H1 (cell line): ENCODE results near the gene ENPP1. TPM values are rescaled to one million over a fixed set of nuclear protein-coding genes. Genes with fewer than 3 reads are reported as not detected.

Source experiments
- CHD2 ChIP-seq: IDR thresholded peaks from 2 replicates; pipeline ENCODE4 v1.6.1; 2012; ENCODE audit warnings: low read length, improper control_type of control experiment
- FOSL1 ChIP-seq: IDR thresholded peaks from 2 replicates; pipeline ENCODE4 v1.6.1; 2011; ENCODE audit warnings: mild to moderate bottlenecking, low read depth, low read length, moderate library complexity; ENCODE audit not compliant: insufficient read depth
- PHF8 ChIP-seq: fragments of 200-600 bp; sonication (generic); conservative IDR thresholded peaks from 2 replicates; pipeline ENCODE4 v1.7.1; 2012; ENCODE audit warnings: low read depth, mild to moderate bottlenecking, inconsistent platforms, low read length, moderate library complexity
- SP4 ChIP-seq: IDR thresholded peaks from 2 replicates; pipeline ENCODE4 v1.6.1; 2012; ENCODE audit warnings: low read length, inconsistent platforms
- TAF7 ChIP-seq: optimal IDR thresholded peaks from 2 replicates; pipeline ENCODE3; 2011; ENCODE audit warnings: low read depth, mild to moderate bottlenecking, inconsistent platforms, low read length, moderate library complexity, borderline replicate concordance
- polyA plus RNA-seq, 7 experiments: library from polyadenylated mRNA; depleted of rRNA in 3 of 7; stranded (reverse) in 5 of 7; unstranded in 2 of 7; fragments of >200 nt in 5 of 7; fragments of 200-250 nt in 2 of 7; gene quantifications; 1 replicate in 5 of 7; 2 replicates in 1 of 7; 4 replicates in 1 of 7; pipeline versions ENCODE4 v1.2.1 to v1.2.3, GENCODE V29; 2011 to 2013; ENCODE audit warnings: missing spikeins in 2 of 7, mixed read lengths in 2 of 7
- total RNA-seq: library from RNA; stranded (reverse); fragmentation: NEBNext Ultra II Directional; extraction: Animal tissue kit (Norgen Biotek cat#: 25700); gene quantifications from 2 replicates; pipeline ENCODE4 v1.2.1, GENCODE V29; 2021
- TF ChIP-seq, protein P1 (sequence below): fragments of 300-600 bp; sonication (generic); IDR thresholded peaks from 2 replicates; pipeline ENCODE4 v1.7.1; 2012; ENCODE audit warnings: low read length, moderate library complexity, mild to moderate bottlenecking, inconsistent platforms; ENCODE audit not compliant: insufficient replicate concordance

ENPP1 gene
- total and polyA plus RNA-seq, 2 of the 8 experiments (the other 6 are each of a cell fraction or from before 2014, with no cell fraction given): 10.1 to 39.1 TPM

DNA sequence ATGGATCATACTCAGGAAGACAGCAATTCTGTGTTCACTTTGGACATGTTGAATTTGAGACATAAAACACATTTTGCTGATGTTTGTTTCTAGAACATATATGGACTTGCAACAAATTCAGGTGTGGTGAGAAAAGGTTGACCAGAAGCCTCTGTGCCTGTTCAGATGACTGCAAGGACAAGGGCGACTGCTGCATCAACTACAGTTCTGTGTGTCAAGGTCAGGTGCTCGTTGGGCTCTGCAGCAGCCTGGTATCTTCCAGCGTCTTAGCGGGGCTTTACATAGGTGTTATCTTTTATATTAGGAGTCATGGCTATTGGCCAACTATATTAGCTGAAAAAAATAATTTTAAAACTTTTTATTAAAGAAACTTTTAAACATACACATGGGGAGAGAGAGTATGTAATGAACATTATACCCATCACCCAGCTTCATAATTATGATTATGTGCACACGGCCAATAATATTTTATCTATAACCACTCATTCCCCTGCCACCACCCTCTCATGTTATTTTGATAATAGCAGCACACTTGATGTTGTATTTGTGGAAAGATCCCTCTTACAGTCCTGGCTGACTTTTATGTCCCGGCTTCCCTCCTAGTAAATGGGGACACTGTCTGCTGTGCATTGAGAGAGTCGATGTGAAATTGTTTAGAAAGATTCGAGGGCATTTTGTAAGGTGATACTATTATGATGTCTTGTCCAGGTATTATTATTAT is 43.4 kb downstream of the ENPP1 start (continued):
- TF ChIP-seq, protein P1, sequence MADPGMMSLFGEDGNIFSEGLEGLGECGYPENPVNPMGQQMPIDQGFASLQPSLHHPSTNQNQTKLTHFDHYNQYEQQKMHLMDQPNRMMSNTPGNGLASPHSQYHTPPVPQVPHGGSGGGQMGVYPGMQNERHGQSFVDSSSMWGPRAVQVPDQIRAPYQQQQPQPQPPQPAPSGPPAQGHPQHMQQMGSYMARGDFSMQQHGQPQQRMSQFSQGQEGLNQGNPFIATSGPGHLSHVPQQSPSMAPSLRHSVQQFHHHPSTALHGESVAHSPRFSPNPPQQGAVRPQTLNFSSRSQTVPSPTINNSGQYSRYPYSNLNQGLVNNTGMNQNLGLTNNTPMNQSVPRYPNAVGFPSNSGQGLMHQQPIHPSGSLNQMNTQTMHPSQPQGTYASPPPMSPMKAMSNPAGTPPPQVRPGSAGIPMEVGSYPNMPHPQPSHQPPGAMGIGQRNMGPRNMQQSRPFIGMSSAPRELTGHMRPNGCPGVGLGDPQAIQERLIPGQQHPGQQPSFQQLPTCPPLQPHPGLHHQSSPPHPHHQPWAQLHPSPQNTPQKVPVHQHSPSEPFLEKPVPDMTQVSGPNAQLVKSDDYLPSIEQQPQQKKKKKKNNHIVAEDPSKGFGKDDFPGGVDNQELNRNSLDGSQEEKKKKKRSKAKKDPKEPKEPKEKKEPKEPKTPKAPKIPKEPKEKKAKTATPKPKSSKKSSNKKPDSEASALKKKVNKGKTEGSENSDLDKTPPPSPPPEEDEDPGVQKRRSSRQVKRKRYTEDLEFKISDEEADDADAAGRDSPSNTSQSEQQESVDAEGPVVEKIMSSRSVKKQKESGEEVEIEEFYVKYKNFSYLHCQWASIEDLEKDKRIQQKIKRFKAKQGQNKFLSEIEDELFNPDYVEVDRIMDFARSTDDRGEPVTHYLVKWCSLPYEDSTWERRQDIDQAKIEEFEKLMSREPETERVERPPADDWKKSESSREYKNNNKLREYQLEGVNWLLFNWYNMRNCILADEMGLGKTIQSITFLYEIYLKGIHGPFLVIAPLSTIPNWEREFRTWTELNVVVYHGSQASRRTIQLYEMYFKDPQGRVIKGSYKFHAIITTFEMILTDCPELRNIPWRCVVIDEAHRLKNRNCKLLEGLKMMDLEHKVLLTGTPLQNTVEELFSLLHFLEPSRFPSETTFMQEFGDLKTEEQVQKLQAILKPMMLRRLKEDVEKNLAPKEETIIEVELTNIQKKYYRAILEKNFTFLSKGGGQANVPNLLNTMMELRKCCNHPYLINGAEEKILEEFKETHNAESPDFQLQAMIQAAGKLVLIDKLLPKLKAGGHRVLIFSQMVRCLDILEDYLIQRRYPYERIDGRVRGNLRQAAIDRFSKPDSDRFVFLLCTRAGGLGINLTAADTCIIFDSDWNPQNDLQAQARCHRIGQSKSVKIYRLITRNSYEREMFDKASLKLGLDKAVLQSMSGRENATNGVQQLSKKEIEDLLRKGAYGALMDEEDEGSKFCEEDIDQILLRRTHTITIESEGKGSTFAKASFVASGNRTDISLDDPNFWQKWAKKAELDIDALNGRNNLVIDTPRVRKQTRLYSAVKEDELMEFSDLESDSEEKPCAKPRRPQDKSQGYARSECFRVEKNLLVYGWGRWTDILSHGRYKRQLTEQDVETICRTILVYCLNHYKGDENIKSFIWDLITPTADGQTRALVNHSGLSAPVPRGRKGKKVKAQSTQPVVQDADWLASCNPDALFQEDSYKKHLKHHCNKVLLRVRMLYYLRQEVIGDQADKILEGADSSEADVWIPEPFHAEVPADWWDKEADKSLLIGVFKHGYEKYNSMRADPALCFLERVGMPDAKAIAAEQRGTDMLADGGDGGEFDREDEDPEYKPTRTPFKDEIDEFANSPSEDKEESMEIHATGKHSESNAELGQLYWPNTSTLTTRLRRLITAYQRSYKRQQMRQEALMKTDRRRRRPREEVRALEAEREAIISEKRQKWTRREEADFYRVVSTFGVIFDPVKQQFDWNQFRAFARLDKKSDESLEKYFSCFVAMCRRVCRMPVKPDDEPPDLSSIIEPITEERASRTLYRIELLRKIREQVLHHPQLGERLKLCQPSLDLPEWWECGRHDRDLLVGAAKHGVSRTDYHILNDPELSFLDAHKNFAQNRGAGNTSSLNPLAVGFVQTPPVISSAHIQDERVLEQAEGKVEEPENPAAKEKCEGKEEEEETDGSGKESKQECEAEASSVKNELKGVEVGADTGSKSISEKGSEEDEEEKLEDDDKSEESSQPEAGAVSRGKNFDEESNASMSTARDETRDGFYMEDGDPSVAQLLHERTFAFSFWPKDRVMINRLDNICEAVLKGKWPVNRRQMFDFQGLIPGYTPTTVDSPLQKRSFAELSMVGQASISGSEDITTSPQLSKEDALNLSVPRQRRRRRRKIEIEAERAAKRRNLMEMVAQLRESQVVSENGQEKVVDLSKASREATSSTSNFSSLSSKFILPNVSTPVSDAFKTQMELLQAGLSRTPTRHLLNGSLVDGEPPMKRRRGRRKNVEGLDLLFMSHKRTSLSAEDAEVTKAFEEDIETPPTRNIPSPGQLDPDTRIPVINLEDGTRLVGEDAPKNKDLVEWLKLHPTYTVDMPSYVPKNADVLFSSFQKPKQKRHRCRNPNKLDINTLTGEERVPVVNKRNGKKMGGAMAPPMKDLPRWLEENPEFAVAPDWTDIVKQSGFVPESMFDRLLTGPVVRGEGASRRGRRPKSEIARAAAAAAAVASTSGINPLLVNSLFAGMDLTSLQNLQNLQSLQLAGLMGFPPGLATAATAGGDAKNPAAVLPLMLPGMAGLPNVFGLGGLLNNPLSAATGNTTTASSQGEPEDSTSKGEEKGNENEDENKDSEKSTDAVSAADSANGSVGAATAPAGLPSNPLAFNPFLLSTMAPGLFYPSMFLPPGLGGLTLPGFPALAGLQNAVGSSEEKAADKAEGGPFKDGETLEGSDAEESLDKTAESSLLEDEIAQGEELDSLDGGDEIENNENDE: no peak
- TF ChIP-seq CHD2 (no peak), FOSL1 (no peak), SP4 (no peak), TAF7 (no peak), PHF8 (no peak)
- TF ChIP-seq, all 59 proteins: peak for 0
